DOHH2 (cell line): ENCODE results near the gene ERRFI1.
A peak's percentile ranks its signal among the peaks of the same experiment; 100 is the strongest.

Experiments used
- H3F3A ChIP-seq: fragments of 200-600 bp; sonication (generic), shearing (Covaris generic); 2 replicates; pipeline ENCODE4 v1.6.0; 2016; ENCODE audit warnings: antibody characterized with exemption, mild to moderate bottlenecking; ENCODE audit not compliant: control insufficient read depth, insufficient read depth
- H3K27ac ChIP-seq: fragments of 200-600 bp; sonication (generic); 2 replicates; pipeline ENCODE4 v1.5.1; 2014; ENCODE audit warnings: low read depth, mild to moderate bottlenecking, low read length, moderate library complexity
- H3K27me3 ChIP-seq: fragments of 200-600 bp; sonication (generic); 2 replicates; pipeline ENCODE4 v1.6.1; 2014; ENCODE audit warnings: mild to moderate bottlenecking, low read length, mixed read lengths; ENCODE audit not compliant: control insufficient read depth
- H3K36me3 ChIP-seq: fragments of 200-600 bp; sonication (generic); 2 replicates; pipeline ENCODE4 v1.6.1; 2014; ENCODE audit warnings: mild to moderate bottlenecking, low read length, moderate library complexity, mixed read lengths; ENCODE audit not compliant: control insufficient read depth
- H3K4me1 ChIP-seq: fragments of 200-600 bp; sonication (generic); 2 replicates; pipeline ENCODE4 v1.6.1; 2014; ENCODE audit warnings: mild to moderate bottlenecking, low read length, mixed read lengths; ENCODE audit not compliant: control insufficient read depth
- H3K4me2 ChIP-seq: fragments of 200-600 bp; sonication (generic); 2 replicates; pipeline ENCODE4 v1.6.0; 2014; ENCODE audit warnings: mild to moderate bottlenecking, low read length, moderate library complexity
- H3K4me3 ChIP-seq: fragments of 200-600 bp; sonication (generic); 2 replicates; pipeline ENCODE4 v1.5.1; 2014; ENCODE audit warnings: mild to moderate bottlenecking, low read length, mixed read lengths
- H3K79me2 ChIP-seq: fragments of 200-600 bp; sonication (generic); 2 replicates; pipeline ENCODE4 v1.6.1; 2014; ENCODE audit warnings: mild to moderate bottlenecking, low read length, mixed read lengths; ENCODE audit not compliant: control insufficient read depth
- H3K9me2 ChIP-seq: fragments of 200-600 bp; sonication (generic); replicated peaks from 2 replicates; pipeline ENCODE4 v1.6.1; 2014; ENCODE audit warnings: mild to moderate bottlenecking, low read length, mixed read lengths; ENCODE audit not compliant: control insufficient read depth
- H3K9me3 ChIP-seq: fragments of 200-600 bp; sonication (generic); 2 replicates; pipeline ENCODE4 v1.6.1; 2014; ENCODE audit warnings: antibody characterized with exemption, low read length, mixed read lengths; ENCODE audit not compliant: control insufficient read depth, insufficient read depth
- H4K20me1 ChIP-seq: fragments of 200-600 bp; sonication (generic); 2 replicates; pipeline ENCODE4 v1.6.0; 2014; ENCODE audit warnings: low read depth, mild to moderate bottlenecking, antibody characterized with exemption, low read length, moderate library complexity; ENCODE audit not compliant: control insufficient read depth, insufficient read depth
- CTCF ChIP-seq: fragments of 200-600 bp; sonication (generic); IDR thresholded peaks from one replicate; pipeline ENCODE4 v1.5.1; 2014; ENCODE audit warnings: antibody characterized with exemption, mild to moderate bottlenecking, low read depth, low read length; ENCODE audit not compliant: poor library complexity, severe bottlenecking
- EZH2phosphoT487 ChIP-seq: fragments of 200-600 bp; sonication (generic); IDR thresholded peaks from 2 replicates; pipeline ENCODE4 v1.6.1; 2017; ENCODE audit warnings: borderline replicate concordance, mild to moderate bottlenecking, antibody characterized with exemption, low read length, moderate library complexity, mixed read lengths

The ERRFI1 gene

GRCh38 chr1:7983086-7983778 is 42.9 kb downstream of the ERRFI1 start:
- H4K20me1 ChIP-seq, result 0 out of 2 replicates have a peak, but pooled peaks cover 4% of the 10 kb centered on the region
- no peaks in the 10 kb centered on the region for H3K9me2 ChIP-seq
- TF ChIP-seq CTCF (no peak), EZH2phosphoT487 (no peak)
- H3K27me3 ChIP-seq, result no peaks in the 10 kb centered on the region
- H3K36me3 ChIP-seq, result peaks cover 68% of the 10 kb centered on the region
- no peak overlapping the region for H3K27ac ChIP-seq
- peaks cover 7% of the 10 kb centered on the region for H3K79me2 ChIP-seq
- H3K9me3 ChIP-seq, result no peaks in the 10 kb centered on the region
- no peak overlapping the region for H3K4me2 ChIP-seq
- H3K4me3 ChIP-seq, result no peak overlapping the region
- H3K4me1 ChIP-seq, result peaks cover 4% of the 10 kb centered on the region; the same call in 1 of the 2 replicates
- peaks cover 3% of the 10 kb centered on the region; the same call in 1 of the 2 replicates for H3F3A ChIP-seq

- TF ChIP-seq CTCF, result no peak
- Histone ChIP-seq H3K36me3 (peaks cover 78% of the 10 kb centered on the region), H3K27ac (no peak overlapping the region)
Observed at GRCh38 chr1:7980984-7981383, 45.1 kb downstream of the ERRFI1 start.

GRCh38 chr1:7975212-7975865 is 50.8 kb downstream of the ERRFI1 start:
- H3F3A ChIP-seq, result 0 out of 2 replicates have a peak, but pooled peaks cover 5% of the 10 kb centered on the region
- no peak overlapping the region for H3K4me3 ChIP-seq
- TF ChIP-seq EZH2phosphoT487 (no peak), CTCF (peak; percentile 90)
- peaks cover 21% of the 10 kb centered on the region for H3K79me2 ChIP-seq
- H3K36me3 ChIP-seq, result peaks cover 61% of the 10 kb centered on the region
- H3K9me3 ChIP-seq, result no peaks in the 10 kb centered on the region
- no peaks in the 10 kb centered on the region for H3K4me1 ChIP-seq
- no peak overlapping the region for H3K27ac ChIP-seq
- H3K9me2 ChIP-seq, result no peaks in the 10 kb centered on the region
- H4K20me1 ChIP-seq, result no peaks in the 10 kb centered on the region
- no peak overlapping the region for H3K4me2 ChIP-seq
- no peaks in the 10 kb centered on the region for H3K27me3 ChIP-seq

More at GRCh38 chr1:7980984-7981383, 45.1 kb downstream of the ERRFI1 start:
- H3K27me3 ChIP-seq, result no peaks in the 10 kb centered on the region
- H3K9me3 ChIP-seq, result no peaks in the 10 kb centered on the region
- no peaks in the 10 kb centered on the region for H3K9me2 ChIP-seq
- H3K79me2 ChIP-seq, result peaks cover 11% of the 10 kb centered on the region
- peaks cover 4% of the 10 kb centered on the region; the same call in 1 of the 2 replicates for H3K4me1 ChIP-seq
- no peak overlapping the region for H3K4me2 ChIP-seq
- H4K20me1 ChIP-seq, result 0 out of 2 replicates have a peak, but pooled peaks cover 4% of the 10 kb centered on the region
- H3K4me3 ChIP-seq, result no peak overlapping the region
- 0 out of 2 replicates have a peak, but pooled peaks cover 6% of the 10 kb centered on the region for H3F3A ChIP-seq
